ENCODE measurements around the gene SLC1A2. TPM values are rescaled to one million over a fixed set of nuclear protein-coding genes. Genes with fewer than 3 reads are reported as not detected.

Gene SLC1A2
- total RNA-seq, 4 donors from 2014 or later: 0.27 to 0.80 (median 0.79) TPM; not detected in 1

- no peak for DNase-seq
- no peaks in the 10 kb centered on the region for H3K9me3 ChIP-seq
- H3K4me1 ChIP-seq: no peaks in the 10 kb centered on the region
- H3K27me3 ChIP-seq: no peaks in the 10 kb centered on the region
- H3K4me3 ChIP-seq: no peak overlapping the region
- intact Hi-C loops (cut with DNase I; ENCODE audit: low total_unique reads): no loop called here
- 85 to 95% methylated on average over 2 to 5 of the region's 5 CpGs for WGBS, 2 donors (ENCODE audit: low coverage in 1 of 2)
- in situ Hi-C loops (cut with MboI; ENCODE audit: low pct_ligation_motif_present in 1 of 4, low pct_unique_long_range_greater_than_20kb in 1 of 4, low sequenced_read_pairs in 3 of 4): loop anchor here in 2 of 4 donors (10.0 to 25.0 kb wide), 2 partner anchors 459 to 797 kb away; no protein-coding TSS in a partner anchor
- TF ChIP-seq CTCF (IDR thresholded peaks at IDR 0.05) (no peak), EP300 (IDR thresholded peaks at IDR 0.05; ENCODE audit: low read depth) (no peak), POLR2AphosphoS5 (IDR thresholded peaks at IDR 0.05) (no peak), POLR2A (IDR thresholded peaks at IDR 0.05) (no peak)
- no peak overlapping the region for H3K27ac ChIP-seq
- H3K36me3 ChIP-seq: no peaks in the 10 kb centered on the region
These were observed 35.4 kb downstream of the SLC1A2 start for GRCh38 chr11:35383953-35384352.

- intact Hi-C loops (cut with DNase I; ENCODE audit: low total_unique reads): no loop called here
These were observed 37.5 kb downstream of the SLC1A2 start for GRCh38 chr11:35381709-35382322.

GRCh38 chr11:35380603-35381002 is 38.8 kb downstream of the SLC1A2 start:
- in situ Hi-C loops (cut with MboI; ENCODE audit: low pct_ligation_motif_present in 1 of 4, low pct_unique_long_range_greater_than_20kb in 1 of 4, low sequenced_read_pairs in 3 of 4) (loop anchor here in 2 of 4 donors (10.0 to 25.0 kb wide), 2 partner anchors 456 to 793 kb away; no protein-coding TSS in a partner anchor), intact Hi-C loops (cut with DNase I; ENCODE audit: low total_unique reads) (no loop called here)
- no peaks in the 10 kb centered on the region for H3K9me3 ChIP-seq
- no peak for DNase-seq
- 66 to 71% methylated on average over 5 of the region's 5 CpGs for WGBS, 2 donors (ENCODE audit: low coverage in 1 of 2)
- no peak overlapping the region for H3K4me3 ChIP-seq
- H3K27me3 ChIP-seq: no peaks in the 10 kb centered on the region
- no peaks in the 10 kb centered on the region for H3K36me3 ChIP-seq
- H3K27ac ChIP-seq: no peak overlapping the region
- TF ChIP-seq CTCF (IDR thresholded peaks at IDR 0.05) (no peak), EP300 (IDR thresholded peaks at IDR 0.05; ENCODE audit: low read depth) (no peak), POLR2AphosphoS5 (IDR thresholded peaks at IDR 0.05) (no peak), POLR2A (IDR thresholded peaks at IDR 0.05) (no peak)
- H3K4me1 ChIP-seq: no peaks in the 10 kb centered on the region

More at GRCh38 chr11:35381709-35382322, 37.5 kb downstream of the SLC1A2 start:
- Histone ChIP-seq H3K4me1 (no peaks in the 10 kb centered on the region), H3K36me3 (no peaks in the 10 kb centered on the region), H3K27ac (no peak overlapping the region), H3K4me3 (no peak overlapping the region), H3K9me3 (no peaks in the 10 kb centered on the region), H3K27me3 (no peaks in the 10 kb centered on the region)
- in situ Hi-C loops (cut with MboI; ENCODE audit: low pct_ligation_motif_present in 1 of 4, low pct_unique_long_range_greater_than_20kb in 1 of 4, low sequenced_read_pairs in 3 of 4): loop anchor here in 2 of 4 donors (10.0 to 25.0 kb wide), 2 partner anchors 457 to 795 kb away; no protein-coding TSS in a partner anchor
- no peak for DNase-seq
- TF ChIP-seq EP300 (IDR thresholded peaks at IDR 0.05; ENCODE audit: low read depth) (no peak), POLR2AphosphoS5 (IDR thresholded peaks at IDR 0.05) (no peak), POLR2A (IDR thresholded peaks at IDR 0.05) (no peak), CTCF (IDR thresholded peaks at IDR 0.05) (no peak)
- 71 to 88% methylated on average over 1 to 4 of the region's 4 CpGs for WGBS, 2 donors (ENCODE audit: low coverage in 1 of 2)

- Histone ChIP-seq H3K36me3 (no peaks in the 10 kb centered on the region), H3K9me3 (no peaks in the 10 kb centered on the region), H3K4me3 (no peak overlapping the region), H3K27me3 (no peaks in the 10 kb centered on the region), H3K4me1 (no peaks in the 10 kb centered on the region), H3K27ac (no peak overlapping the region)
- TF ChIP-seq CTCF (IDR thresholded peaks at IDR 0.05): no peak
- no peak for TF ChIP-seq POLR2A (IDR thresholded peaks at IDR 0.05)
- no peak for TF ChIP-seq POLR2AphosphoS5 (IDR thresholded peaks at IDR 0.05)
- no peak for TF ChIP-seq EP300 (IDR thresholded peaks at IDR 0.05; ENCODE audit: low read depth)
- in situ Hi-C loops (cut with MboI; ENCODE audit: low pct_ligation_motif_present in 1 of 4, low pct_unique_long_range_greater_than_20kb in 1 of 4, low sequenced_read_pairs in 3 of 4) (loop anchor here in 2 of 4 donors (10.0 to 25.0 kb wide), 2 partner anchors 452 to 790 kb away; no protein-coding TSS in a partner anchor), intact Hi-C loops (cut with DNase I; ENCODE audit: low total_unique reads) (no loop called here)
- WGBS, 2 donors (ENCODE audit: low coverage in 1 of 2): 76 to 78% methylated on average over 3 to 6 of the region's 6 CpGs
- no peak for DNase-seq
These were observed 42.1 kb downstream of the SLC1A2 start for GRCh38 chr11:35377262-35377661.
